GM18526 (cell line): ENCODE results near the gene TLL2.

Experiments
- POLR2A ChIP-seq: IDR thresholded peaks from 3 replicates; pipeline ENCODE4 v1.6.1; 2011; ENCODE audit not compliant: insufficient read length; ENCODE audit errors: extremely low read depth

TLL2 gene

GRCh38 chr10:96513698-96514561, at the start of gene TLL2:
TSS of gene TLL2 (minus strand) at chr10:96513926. CDS start at chr10:96513685, 241 bp downstream.
- no peak for TF ChIP-seq POLR2A

- no peak for TF ChIP-seq POLR2A
Measured at GRCh38 chr10:96560966-96561887, 47.5 kb upstream of the TLL2 start.

- TF ChIP-seq POLR2A = no peak
Measured at GRCh38 chr10:96560489-96560888, 46.8 kb upstream of the TLL2 start.

GRCh38 chr10:96556003-96556402, 42.3 kb upstream of the TLL2 start:
- no peak for TF ChIP-seq POLR2A

- no peak for TF ChIP-seq POLR2A
Measured at GRCh38 chr10:96555330-96555729, 41.6 kb upstream of the TLL2 start.

GRCh38 chr10:96548589-96548988, 34.9 kb upstream of the TLL2 start:
- no peak for TF ChIP-seq POLR2A

GRCh38 chr10:96541921-96542320, 28.2 kb upstream of the TLL2 start:
- no peak for TF ChIP-seq POLR2A

- no peak for TF ChIP-seq POLR2A
Measured at GRCh38 chr10:96540240-96540639, 26.5 kb upstream of the TLL2 start.

GRCh38 chr10:96538683-96539082, 25.0 kb upstream of the TLL2 start:
- no peak for TF ChIP-seq POLR2A

GRCh38 chr10:96536129-96536528, 22.4 kb upstream of the TLL2 start:
- no peak for TF ChIP-seq POLR2A

GRCh38 chr10:96532523-96532922, 18.8 kb upstream of the TLL2 start:
- TF ChIP-seq POLR2A = no peak

- no peak for TF ChIP-seq POLR2A
Measured at GRCh38 chr10:96529634-96530279, 16.0 kb upstream of the TLL2 start.

GRCh38 chr10:96524741-96525140, 11.0 kb upstream of the TLL2 start:
- no peak for TF ChIP-seq POLR2A

- TF ChIP-seq POLR2A = no peak
Measured at GRCh38 chr10:96517284-96517683, 3.6 kb upstream of the TLL2 start.

GRCh38 chr10:96516337-96516736, 2.6 kb upstream of the TLL2 start:
- no peak for TF ChIP-seq POLR2A
